Activated CD4-positive, alpha-beta T cell treated with anti-CD3 and anti-CD28 coated beads, Interleukin-2, amount 10 ng/mL, durations not matched to agents 7 days and 5 days (primary cell): ENCODE results near the gene CYTH3. TPM values are rescaled to one million over a fixed set of nuclear protein-coding genes. Genes with fewer than 3 reads are reported as not detected.
"Not testable (repeated sequence)": the region's sequence is repeated elsewhere in the genome, so short reads cannot be mapped to it uniquely, and the experiment has no call there.

Experiments used
- CTCF ChIA-PET: fragments of 350-600 bp; sonication (Branson Sonifier 250); formaldehyde crosslinking; loops from one replicate; lab custom pipeline; 2021; ENCODE audit warnings: antibody characterized with exemption; lab: Charles Lee
- POLR2A ChIA-PET: fragments of 350-600 bp; sonication (Branson Sonifier 250); formaldehyde crosslinking; loops from one replicate; lab custom pipeline; 2021; ENCODE audit warnings: antibody characterized with exemption; lab: Charles Lee
- DNase-seq: peaks from one replicate; pipeline ENCODE4 v3.0.0-alpha.2; 2020
- H3K27ac Mint-ChIP-seq: one replicate; pipeline ENCODE4 v1.8.0; 2021; ENCODE audit warnings: mild to moderate bottlenecking, moderate library complexity, mixed read lengths
- H3K27me3 Mint-ChIP-seq: one replicate; pipeline ENCODE4 v1.8.0; 2021; ENCODE audit warnings: mixed read lengths
- H3K36me3 Mint-ChIP-seq: one replicate; pipeline ENCODE4 v1.8.0; 2021; ENCODE audit warnings: low read depth, mixed read lengths
- H3K4me1 Mint-ChIP-seq: one replicate; pipeline ENCODE4 v1.8.0; 2021; ENCODE audit warnings: mixed read lengths
- H3K4me3 Mint-ChIP-seq: one replicate; pipeline ENCODE4 v1.8.0; 2021; ENCODE audit warnings: mild to moderate bottlenecking, moderate library complexity, mixed read lengths
- H3K9me3 Mint-ChIP-seq: one replicate; pipeline ENCODE4 v1.8.0; 2021; ENCODE audit warnings: mixed read lengths
- total RNA-seq, 2 experiments: library from RNA; stranded (reverse); gene quantifications; one replicate each; pipeline ENCODE4 v1.2.3, GENCODE V29; 2021

Gene CYTH3
- total RNA-seq, 2 experiments from 2014 or later: 0.74 to 1.4 TPM

GRCh38 chr7:6293202-6293601, 20.8 kb upstream of the CYTH3 start:
- CTCF ChIA-PET: no interaction called here
- no peaks in the 10 kb centered on the region for H3K36me3 Mint-ChIP-seq

GRCh38 chr7:6291941-6292340, 19.5 kb upstream of the CYTH3 start:
- not testable (repeated sequence) for H3K4me1 Mint-ChIP-seq, H3K36me3 Mint-ChIP-seq

More at GRCh38 chr7:6293202-6293601, 20.8 kb upstream of the CYTH3 start:
- POLR2A ChIA-PET: no interaction called here
- Mint-ChIP-seq H3K27ac (no peak overlapping the region), H3K4me3 (no peak overlapping the region), H3K9me3 (no peaks in the 10 kb centered on the region), H3K4me1 (no peaks in the 10 kb centered on the region), H3K27me3 (no peaks in the 10 kb centered on the region)
- DNase-seq: no peak

GRCh38 chr7:6291531-6291930, 19.1 kb upstream of the CYTH3 start:
- no peaks in the 10 kb centered on the region for H3K4me1 Mint-ChIP-seq
- no peaks in the 10 kb centered on the region for H3K27me3 Mint-ChIP-seq
- ChIA-PET CTCF (interaction anchor here (0.6 to 0.7 kb wide), 2 partner anchors 14 to 194 kb away, joined by 3 to 4 read pairs; no protein-coding TSS in a partner anchor), POLR2A (no interaction called here)
- H3K27ac Mint-ChIP-seq: no peak overlapping the region
- no peaks in the 10 kb centered on the region for H3K36me3 Mint-ChIP-seq
- no peaks in the 10 kb centered on the region for H3K9me3 Mint-ChIP-seq
- DNase-seq: no peak
- H3K4me3 Mint-ChIP-seq: no peak overlapping the region

More at GRCh38 chr7:6291941-6292340, 19.5 kb upstream of the CYTH3 start:
- H3K4me3 Mint-ChIP-seq, H3K27ac Mint-ChIP-seq, H3K27me3 Mint-ChIP-seq, DNase-seq, POLR2A ChIA-PET, H3K9me3 Mint-ChIP-seq, CTCF ChIA-PET: not testable (repeated sequence)

GRCh38 chr7:6290319-6290741, 17.9 kb upstream of the CYTH3 start:
- no peak for DNase-seq
- Mint-ChIP-seq H3K27me3 (no peaks in the 10 kb centered on the region), H3K36me3 (no peaks in the 10 kb centered on the region), H3K27ac (no peak overlapping the region), H3K4me3 (no peak overlapping the region), H3K9me3 (no peaks in the 10 kb centered on the region), H3K4me1 (no peaks in the 10 kb centered on the region)
- CTCF ChIA-PET: no interaction called here
- POLR2A ChIA-PET: interaction anchor here (0.6 kb wide), 1 partner anchor 53 kb away, joined by 3 read pairs; no protein-coding TSS in a partner anchor

- POLR2A ChIA-PET: interaction anchor here (0.6 kb wide), 2 partner anchors 35 to 541 kb away, joined by 5 to 11 read pairs; no protein-coding TSS in a partner anchor
- H3K36me3 Mint-ChIP-seq: no peaks in the 10 kb centered on the region
- CTCF ChIA-PET: interaction anchor here (0.7 kb wide), 2 partner anchors 36 to 343 kb away, joined by 4 to 5 read pairs; no protein-coding TSS in a partner anchor
- no peak for DNase-seq
- no peaks in the 10 kb centered on the region for H3K27me3 Mint-ChIP-seq
- no peaks in the 10 kb centered on the region for H3K9me3 Mint-ChIP-seq
- no peak overlapping the region for H3K27ac Mint-ChIP-seq
- H3K4me3 Mint-ChIP-seq: no peak overlapping the region
- H3K4me1 Mint-ChIP-seq: no peaks in the 10 kb centered on the region
These were observed 15.9 kb upstream of the CYTH3 start for GRCh38 chr7:6288270-6288860.

GRCh38 chr7:6286486-6286885, 14.1 kb upstream of the CYTH3 start:
- H3K36me3 Mint-ChIP-seq: no peaks in the 10 kb centered on the region
- H3K4me1 Mint-ChIP-seq: no peaks in the 10 kb centered on the region
- H3K27ac Mint-ChIP-seq: no peak overlapping the region

GRCh38 chr7:6284461-6285360, 12.3 kb upstream of the CYTH3 start:
- POLR2A ChIA-PET: no interaction called here

More at GRCh38 chr7:6286486-6286885, 14.1 kb upstream of the CYTH3 start:
- POLR2A ChIA-PET: no interaction called here
- CTCF ChIA-PET: interaction anchor here (0.7 to 1.5 kb wide), 2 partner anchors 20 to 58 kb away, joined by 3 to 4 read pairs; no protein-coding TSS in a partner anchor
- no peak for DNase-seq
- H3K9me3 Mint-ChIP-seq: no peaks in the 10 kb centered on the region
- H3K4me3 Mint-ChIP-seq: no peak overlapping the region
- H3K27me3 Mint-ChIP-seq: no peaks in the 10 kb centered on the region

GRCh38 chr7:6284055-6284400, 11.6 kb upstream of the CYTH3 start:
- Mint-ChIP-seq H3K27ac (no peak overlapping the region), H3K4me3 (no peak overlapping the region), H3K27me3 (no peaks in the 10 kb centered on the region), H3K9me3 (no peaks in the 10 kb centered on the region), H3K4me1 (no peaks in the 10 kb centered on the region), H3K36me3 (no peaks in the 10 kb centered on the region)
- ChIA-PET POLR2A (no interaction called here), CTCF (interaction anchor here (0.6 kb wide), 1 partner anchor 15 kb away, joined by 3 read pairs; no protein-coding TSS in a partner anchor)
- no peak for DNase-seq

More at GRCh38 chr7:6284461-6285360, 12.3 kb upstream of the CYTH3 start:
- no peak overlapping the region for H3K4me3 Mint-ChIP-seq
- no peaks in the 10 kb centered on the region for H3K4me1 Mint-ChIP-seq
- CTCF ChIA-PET: interaction anchor here (0.6 to 0.8 kb wide), 3 partner anchors 15 to 287 kb away, joined by 3 read pairs; no protein-coding TSS in a partner anchor
- H3K9me3 Mint-ChIP-seq: no peaks in the 10 kb centered on the region
- no peaks in the 10 kb centered on the region for H3K36me3 Mint-ChIP-seq
- no peak for DNase-seq
- H3K27ac Mint-ChIP-seq: no peak overlapping the region
- no peaks in the 10 kb centered on the region for H3K27me3 Mint-ChIP-seq

GRCh38 chr7:6283391-6284054, 11.1 kb upstream of the CYTH3 start:
- H3K27ac Mint-ChIP-seq, POLR2A ChIA-PET, H3K4me3 Mint-ChIP-seq, H3K9me3 Mint-ChIP-seq, H3K36me3 Mint-ChIP-seq, H3K4me1 Mint-ChIP-seq, DNase-seq, H3K27me3 Mint-ChIP-seq: not testable (repeated sequence)
- CTCF ChIA-PET: interaction anchor here (1.0 kb wide), 1 partner anchor 10 kb away, joined by 3 read pairs; no protein-coding TSS in a partner anchor

- no peak overlapping the region for H3K4me3 Mint-ChIP-seq
- H3K27ac Mint-ChIP-seq: no peak overlapping the region
- POLR2A ChIA-PET: no interaction called here
- CTCF ChIA-PET: interaction anchor here (0.6 to 1.2 kb wide), 3 partner anchors 10 to 111 kb away, joined by 3 read pairs; no protein-coding TSS in a partner anchor
- no peaks in the 10 kb centered on the region for H3K9me3 Mint-ChIP-seq
- H3K27me3 Mint-ChIP-seq: no peaks in the 10 kb centered on the region
- no peak for DNase-seq
- H3K4me1 Mint-ChIP-seq: no peaks in the 10 kb centered on the region
- no peaks in the 10 kb centered on the region for H3K36me3 Mint-ChIP-seq
These were observed 7.5 kb upstream of the CYTH3 start for GRCh38 chr7:6279937-6280336.

GRCh38 chr7:6279341-6279740, 6.9 kb upstream of the CYTH3 start:
- no peaks in the 10 kb centered on the region for H3K4me1 Mint-ChIP-seq
- H3K27ac Mint-ChIP-seq: no peak overlapping the region
- H3K9me3 Mint-ChIP-seq: no peaks in the 10 kb centered on the region
- H3K36me3 Mint-ChIP-seq: no peaks in the 10 kb centered on the region
- ChIA-PET POLR2A (no interaction called here), CTCF (interaction anchor here (1.2 kb wide), 1 partner anchor 10 kb away, joined by 3 read pairs; no protein-coding TSS in a partner anchor)
- DNase-seq: no peak
- peaks cover 2% of the 10 kb centered on the region for H3K27me3 Mint-ChIP-seq
- H3K4me3 Mint-ChIP-seq: no peak overlapping the region

GRCh38 chr7:6278749-6279310, 6.4 kb upstream of the CYTH3 start:
- CTCF ChIA-PET: no interaction called here
- POLR2A ChIA-PET: no interaction called here
- Mint-ChIP-seq H3K4me1 (no peaks in the 10 kb centered on the region), H3K4me3 (no peak overlapping the region), H3K9me3 (no peaks in the 10 kb centered on the region), H3K27me3 (peaks cover 7% of the 10 kb centered on the region), H3K36me3 (no peaks in the 10 kb centered on the region), H3K27ac (no peak overlapping the region)
- DNase-seq: no peak
